Testis (tissue), 3 donors: ENCODE results near the gene AMMECR1L. TPM values are rescaled to one million over a fixed set of nuclear protein-coding genes. Genes with fewer than 3 reads are reported as not detected.

ENCODE experiments used
- DNase-seq: peaks from one replicate; pipeline ENCODE4 v3.0.0-alpha.2; 2019
- H3K27ac ChIP-seq, 2 donors: fragments of 200-600 bp; sonication (generic); one replicate each; pipeline ENCODE4 v1.5.1; 2019
- H3K27me3 ChIP-seq: fragments of 200-600 bp; sonication (generic); one replicate; pipeline ENCODE4 v1.5.1; 2019
- H3K36me3 ChIP-seq: fragments of 200-600 bp; sonication (generic); one replicate; pipeline ENCODE4 v1.5.1; 2017; ENCODE audit warnings: low read depth; ENCODE audit errors: missing control alignments
- H3K4me1 ChIP-seq: fragments of 200-600 bp; sonication (generic); one replicate; pipeline ENCODE4 v1.5.1; 2019
- H3K4me3 ChIP-seq, 2 donors: fragments of 200-600 bp; sonication (generic); one replicate each; pipeline ENCODE4 v1.5.1; 2017 to 2019
- H3K9me3 ChIP-seq: fragments of 200-600 bp; sonication (generic); one replicate; pipeline ENCODE4 v1.5.1; 2017
- CTCF ChIP-seq, 3 experiments: fragments of 450-650 bp in 2 of 3; fragments of 200-600 bp in 1 of 3; sonication (generic) in 1 of 3; IDR thresholded peaks; one replicate each; pipeline ENCODE4 v1.5.1; 2016 to 2019; ENCODE audit warnings: antibody characterized with exemption in 3 of 3, mild to moderate bottlenecking in 2 of 3, moderate library complexity in 1 of 3
- POLR2A ChIP-seq: fragments of 450-650 bp; IDR thresholded peaks from one replicate; pipeline ENCODE4 v1.6.1; 2017; ENCODE audit warnings: antibody characterized with exemption, mild to moderate bottlenecking, moderate library complexity
- WGBS, 2 donors: methylation state at CpG; one replicate each; pipeline ENCODE4 v1.1.5; 2018; 5-methylcytosine and 5-hydroxymethylcytosine counted together
- intact Hi-C: fragments of 100-400 bp; cut with DNase I; formaldehyde crosslinking; loops from one replicate; pipeline ENCODE4 v1.15.1; 2023; ENCODE audit warnings: low total_unique reads
- polyA plus RNA-seq: library from polyadenylated mRNA; stranded (reverse); fragments of 350-450 nt; fragmentation: Illumina TruSeq; extraction: RNeasy Lipid Tissue Mini Kit (QIAGEN cat#74804); gene quantifications from one replicate; pipeline ENCODE4 v1.2.3, GENCODE V29; 2014; ENCODE audit warnings: low read depth, low replicate concordance; ENCODE audit not compliant: insufficient read depth
- total RNA-seq, 2 donors: library from RNA; depleted of rRNA; stranded (reverse); fragments of >200 nt; gene quantifications; one replicate each; pipeline ENCODE4 v1.2.3, GENCODE V29; 2016

Gene AMMECR1L
- total and polyA plus RNA-seq, 3 donors from 2014 or later, result 31.5 to 35.8 (median 34.1) TPM

- intact Hi-C loops, result no loop called here
- no peak overlapping the region for H3K27ac ChIP-seq
- TF ChIP-seq POLR2A, result no peak
- TF ChIP-seq CTCF (IDR thresholded peaks at IDR 0.05), result no peak
- no peak for DNase-seq
- no peaks in the 10 kb centered on the region for H3K9me3 ChIP-seq
- no peak overlapping the region for H3K4me3 ChIP-seq
- 78 to 81% methylated on average over 4 of the region's 4 CpGs for WGBS, 2 donors
- H3K27me3 ChIP-seq, result no peaks in the 10 kb centered on the region
- no peaks in the 10 kb centered on the region for H3K36me3 ChIP-seq
- H3K4me1 ChIP-seq, result no peaks in the 10 kb centered on the region
Measured at GRCh38 chr2:127844973-127845372, 40.8 kb downstream of the AMMECR1L start.

DNA sequence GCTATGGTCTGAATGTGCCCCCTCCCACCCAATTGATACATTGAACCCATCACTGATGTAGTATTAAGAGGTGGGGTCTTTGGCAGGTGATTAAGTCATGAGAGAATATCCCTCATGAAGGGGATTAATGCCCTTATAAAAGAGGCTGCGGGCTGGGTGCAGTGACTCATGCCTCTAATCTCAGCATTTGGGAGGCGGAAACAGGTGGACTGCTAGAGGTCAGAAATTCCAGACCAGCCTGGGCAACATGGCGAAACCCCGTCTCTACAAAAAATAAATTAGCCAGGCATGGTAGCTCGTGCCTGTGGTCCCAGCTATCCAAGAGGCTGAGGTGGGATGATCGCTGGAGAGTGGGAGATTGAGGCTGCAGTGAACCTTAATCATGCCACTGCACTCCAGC lies 42.1 kb downstream of the AMMECR1L start:
- WGBS, 2 donors, result 92% methylated on average over 6 of the region's 6 CpGs
- Histone ChIP-seq H3K27me3 (no peaks in the 10 kb centered on the region), H3K9me3 (no peaks in the 10 kb centered on the region), H3K36me3 (no peaks in the 10 kb centered on the region), H3K4me1 (no peaks in the 10 kb centered on the region), H3K27ac (no peak overlapping the region), H3K4me3 (no peak overlapping the region)
- TF ChIP-seq POLR2A (no peak), CTCF (IDR thresholded peaks at IDR 0.05) (no peak)
- no peak for DNase-seq
- intact Hi-C loops, result no loop called here

GRCh38 chr2:127841466-127842178 lies 44.1 kb downstream of the AMMECR1L start:
- intact Hi-C loops, result no loop called here

GRCh38 chr2:127840893-127841292 lies 44.9 kb downstream of the AMMECR1L start:
- H3K4me1 ChIP-seq, result no peaks in the 10 kb centered on the region
- no peaks in the 10 kb centered on the region for H3K36me3 ChIP-seq
- H3K27me3 ChIP-seq, result no peaks in the 10 kb centered on the region
- DNase-seq, result no peak
- WGBS, 2 donors, result 60 to 77% methylated on average over 4 of the region's 4 CpGs
- H3K4me3 ChIP-seq, result no peak overlapping the region
- H3K27ac ChIP-seq, result no peak overlapping the region
- intact Hi-C loops, result no loop called here
- no peak for TF ChIP-seq CTCF (IDR thresholded peaks at IDR 0.05)
- TF ChIP-seq POLR2A, result no peak
- no peaks in the 10 kb centered on the region for H3K9me3 ChIP-seq

More at GRCh38 chr2:127841466-127842178, 44.1 kb downstream of the AMMECR1L start:
- Histone ChIP-seq H3K4me3 (no peak overlapping the region), H3K27me3 (no peaks in the 10 kb centered on the region), H3K27ac (no peak overlapping the region), H3K36me3 (no peaks in the 10 kb centered on the region), H3K4me1 (no peaks in the 10 kb centered on the region), H3K9me3 (no peaks in the 10 kb centered on the region)
- no peak for DNase-seq
- TF ChIP-seq CTCF (IDR thresholded peaks at IDR 0.05), result no peak
- 46 to 75% methylated on average over 14 to 20 of the region's 20 CpGs for WGBS, 2 donors

DNA sequence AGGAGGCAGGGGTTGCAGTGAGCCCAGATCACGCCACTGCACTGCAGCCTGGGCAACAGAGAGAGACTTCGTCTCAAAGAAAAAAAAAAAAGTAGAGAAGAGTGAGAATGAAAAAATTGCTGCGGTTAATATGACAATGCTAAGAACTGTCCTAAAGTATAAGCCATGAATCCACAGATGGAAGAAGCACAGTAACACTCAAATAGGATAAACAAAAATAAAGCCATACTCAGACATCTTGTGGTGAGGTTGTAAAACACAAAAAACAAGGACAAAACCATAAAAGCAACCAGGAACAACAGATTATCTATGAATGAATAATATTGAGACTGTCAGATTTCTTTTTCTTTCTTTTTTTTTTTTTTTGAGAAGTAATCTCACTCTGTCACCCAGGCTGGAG lies 50.8 kb downstream of the AMMECR1L start:
- intact Hi-C loops, result no loop called here
- 64 to 90% methylated on average over 3 of the region's 3 CpGs for WGBS, 2 donors
- Histone ChIP-seq H3K36me3 (no peaks in the 10 kb centered on the region), H3K27me3 (no peaks in the 10 kb centered on the region), H3K4me3 (no peak overlapping the region), H3K9me3 (no peaks in the 10 kb centered on the region), H3K4me1 (no peaks in the 10 kb centered on the region), H3K27ac (no peak overlapping the region)
- TF ChIP-seq CTCF (IDR thresholded peaks at IDR 0.05) (no peak), POLR2A (no peak)
- DNase-seq, result no peak
